GM19452 (cell line): ENCODE measurements around the gene CRTC2.
A peak's percentile ranks its signal among the peaks of the same experiment; 100 is the strongest.

Source experiments
- ATAC-seq: cut with Tn5 transposase; IDR thresholded peaks from one replicate; pipeline ENCODE4 v1.9.1; 2021; ENCODE audit not compliant: unreplicated experiment

The CRTC2 gene

DNA sequence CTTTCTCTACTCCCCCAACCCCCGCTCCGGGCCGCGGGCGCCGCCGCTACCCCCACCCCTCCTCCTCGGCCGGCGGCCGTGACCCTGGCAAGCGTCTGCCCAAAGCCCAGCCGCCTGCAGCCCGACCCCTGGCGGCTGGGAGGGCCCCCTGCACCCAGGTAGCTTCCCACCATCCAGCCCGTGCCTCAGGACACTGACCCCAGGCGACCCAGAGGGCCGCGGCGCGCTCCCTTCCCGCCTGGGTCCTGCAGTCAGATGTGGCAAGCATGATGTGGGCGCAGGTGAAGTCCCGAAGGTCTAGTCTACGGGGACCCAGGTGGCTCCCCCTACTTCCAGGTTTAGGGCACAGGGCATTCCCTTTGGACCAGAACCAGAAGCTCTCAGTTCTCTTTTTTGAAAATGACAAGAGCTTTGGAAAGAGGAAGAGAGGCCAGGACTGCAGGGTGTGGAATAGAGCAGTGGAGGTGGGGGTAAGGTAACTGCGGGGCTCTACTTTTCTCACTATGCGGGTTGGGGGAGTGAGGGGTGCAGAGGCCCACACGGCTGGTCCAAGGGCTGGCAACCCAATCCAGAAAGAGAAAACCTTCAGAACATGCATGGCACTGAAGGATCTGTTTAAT lies 11.7 kb downstream of the CRTC2 start, which contains the start of gene DENND4B:
Gene DENND4B (minus strand): TSS at position 97 of the 620 bp plus-strand sequence. CDS start 2,344 bp downstream, outside the sequence.
- peak; percentile 75 for ATAC-seq

DNA sequence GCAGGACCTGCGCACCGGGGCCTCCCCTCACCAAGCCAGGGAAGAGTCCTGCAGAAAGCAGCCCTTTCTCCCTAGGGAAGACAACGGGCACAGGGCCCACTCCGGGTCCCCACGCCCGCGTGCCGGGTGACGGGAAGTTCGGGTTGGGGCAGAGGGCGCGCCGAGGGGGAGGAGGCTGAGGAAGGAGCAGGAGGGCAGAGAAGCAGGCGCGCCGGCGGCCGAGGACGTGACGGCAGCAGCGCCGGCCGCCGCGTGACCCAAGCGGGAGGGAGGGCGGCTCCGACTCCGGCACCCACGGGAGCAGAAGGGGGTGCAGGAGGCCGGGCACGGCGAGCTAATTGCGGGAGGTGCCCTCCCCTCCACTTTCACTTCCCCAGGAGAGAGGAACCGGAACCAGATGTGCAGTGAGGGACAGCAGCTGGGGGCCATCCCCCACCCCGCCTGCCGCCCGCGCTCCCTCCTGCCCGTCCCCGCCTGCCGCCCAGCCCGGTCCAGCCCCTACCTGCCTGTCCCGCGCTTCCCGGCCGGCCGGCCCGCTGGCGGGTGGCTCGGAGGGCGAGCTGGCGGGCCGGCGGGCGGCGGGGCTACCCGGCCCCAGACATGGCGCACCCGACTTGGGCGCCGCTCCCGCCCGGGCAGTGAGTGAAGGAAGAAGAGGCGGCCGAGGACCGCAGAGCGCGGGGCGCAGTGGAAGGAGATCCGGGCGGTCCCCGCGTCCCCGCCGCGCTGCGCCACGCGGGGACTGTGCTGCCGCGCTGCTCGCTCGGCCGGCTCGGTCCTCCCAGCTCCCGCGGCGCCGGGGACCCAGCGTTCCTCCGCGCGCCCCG lies 12.4 kb downstream of the CRTC2 start:
- ATAC-seq = peak; percentile 66

DNA sequence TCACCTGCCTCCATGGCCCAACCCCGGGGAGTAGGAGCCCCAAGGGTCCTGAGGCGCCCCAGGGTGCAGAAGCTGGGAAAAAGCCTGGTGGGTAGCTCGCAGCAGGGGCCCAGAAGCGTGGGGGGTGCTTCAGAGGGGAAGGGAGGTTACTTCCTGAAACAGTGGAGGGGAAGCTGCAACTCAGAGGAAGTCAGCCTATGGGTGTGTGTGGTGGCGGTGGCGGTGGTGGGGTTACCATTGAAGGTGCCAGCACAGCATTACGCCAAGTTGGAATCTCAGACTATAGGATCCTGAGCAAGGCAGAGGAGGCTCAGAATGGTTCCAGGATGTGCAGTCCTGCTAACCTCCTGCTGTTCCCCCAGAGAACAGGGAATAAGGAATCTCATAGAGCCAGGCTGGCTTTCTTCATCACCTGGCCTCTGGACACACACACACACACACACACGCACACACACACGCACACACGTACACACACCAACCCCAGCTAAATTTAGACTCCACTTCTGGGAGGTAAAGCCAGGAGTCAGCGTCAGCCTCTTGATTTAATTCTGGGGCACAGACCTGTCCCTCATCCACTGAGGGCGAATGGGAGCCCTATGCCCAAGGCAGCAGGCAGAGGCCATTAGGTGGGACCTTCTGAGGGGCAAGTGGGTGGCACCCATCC lies 13.1 kb downstream of the CRTC2 start:
- peak; percentile 4 for ATAC-seq

- no peak for ATAC-seq
These were observed 13.6 kb downstream of the CRTC2 start for GRCh38 chr1:153944827-153945117.

- ATAC-seq = no peak
These were observed 14.2 kb downstream of the CRTC2 start for GRCh38 chr1:153944005-153944826.

DNA sequence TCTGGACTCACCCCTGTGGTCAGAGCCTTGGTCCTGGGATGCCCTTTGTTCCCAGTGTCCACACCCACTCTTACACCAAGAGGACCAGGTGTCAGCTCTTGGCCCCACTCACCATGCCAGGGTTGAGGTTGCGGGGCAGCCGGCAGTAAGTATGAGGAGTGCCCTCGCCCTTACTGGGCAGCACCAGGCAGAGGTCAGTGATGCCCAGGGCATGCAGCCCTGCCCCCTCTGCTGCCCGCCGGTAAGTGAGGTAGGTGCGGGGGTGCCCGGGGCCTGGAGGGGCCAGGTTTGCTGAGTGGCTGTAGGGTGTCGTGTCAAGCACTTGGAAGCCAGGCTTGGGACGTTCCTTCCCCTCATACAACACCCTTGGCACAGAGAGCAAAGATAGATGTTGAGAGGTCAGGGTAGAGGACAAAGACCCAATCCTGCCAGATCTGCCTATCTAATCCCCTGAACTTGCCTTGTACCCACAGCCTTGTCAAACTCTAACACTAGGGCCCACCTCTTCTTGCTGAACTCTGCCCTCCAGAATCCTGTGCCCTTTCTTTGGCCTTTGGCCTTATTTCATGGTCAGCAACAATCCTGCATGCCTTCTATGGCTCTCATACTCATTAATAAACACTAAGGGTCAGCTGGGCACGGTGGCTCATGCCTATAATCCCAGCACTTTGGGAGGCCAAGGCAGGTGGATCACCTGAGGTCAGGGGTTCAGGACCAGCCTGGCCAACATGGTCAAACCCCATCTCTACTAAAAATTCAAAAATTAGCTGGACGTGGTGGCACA lies 15.5 kb downstream of the CRTC2 start:
- ATAC-seq = no peak

GRCh38 chr1:153941826-153942725 lies 16.3 kb downstream of the CRTC2 start:
- no peak for ATAC-seq

GRCh38 chr1:153940756-153941155 lies 17.7 kb downstream of the CRTC2 start:
- no peak for ATAC-seq

GRCh38 chr1:153939476-153939875 lies 18.9 kb downstream of the CRTC2 start:
- ATAC-seq = no peak

DNA sequence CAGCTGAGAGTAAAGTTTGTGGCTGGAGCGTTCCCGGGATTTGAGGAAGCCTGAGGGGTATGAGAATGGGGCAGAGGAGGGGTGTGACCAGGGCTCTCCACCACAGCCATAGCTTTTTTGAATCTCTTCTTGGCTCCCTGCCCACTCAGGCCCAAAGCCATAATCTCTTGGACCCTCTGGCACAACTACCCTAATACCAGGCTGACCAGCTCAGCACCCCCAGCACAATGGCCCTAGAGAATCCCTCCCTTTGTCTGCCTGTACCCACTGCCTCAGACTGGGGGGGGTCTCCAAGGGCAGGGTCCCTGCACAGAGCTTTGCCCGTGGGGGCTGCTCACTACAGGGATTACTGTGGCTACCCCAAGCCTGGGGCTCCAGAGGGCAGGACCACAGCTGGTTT lies 19.4 kb downstream of the CRTC2 start:
- no peak for ATAC-seq

GRCh38 chr1:153937331-153937730 lies 21.1 kb downstream of the CRTC2 start:
- ATAC-seq = no peak

- no peak for ATAC-seq
These were observed 22.2 kb downstream of the CRTC2 start for GRCh38 chr1:153936011-153936802.

DNA sequence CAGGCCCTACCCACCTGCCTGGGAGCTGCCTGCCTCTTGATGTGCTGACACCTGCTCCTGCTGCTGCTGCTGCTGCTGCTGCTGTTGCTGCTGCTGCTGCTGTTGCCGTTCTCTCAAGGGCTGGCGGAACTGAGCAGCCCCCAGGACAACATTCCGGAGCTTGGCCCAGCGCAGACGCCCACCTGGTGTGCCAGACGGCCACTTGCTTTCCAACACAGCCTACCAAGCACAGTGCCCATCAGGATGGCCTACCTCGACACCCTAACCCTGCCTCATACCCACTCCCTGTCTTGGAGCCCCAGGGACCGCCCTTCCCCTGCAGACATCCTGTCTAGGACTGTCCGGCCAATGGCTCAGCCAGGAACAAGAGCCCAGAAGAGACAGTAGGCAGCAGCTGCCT lies 23.7 kb downstream of the CRTC2 start:
- no peak for ATAC-seq

DNA sequence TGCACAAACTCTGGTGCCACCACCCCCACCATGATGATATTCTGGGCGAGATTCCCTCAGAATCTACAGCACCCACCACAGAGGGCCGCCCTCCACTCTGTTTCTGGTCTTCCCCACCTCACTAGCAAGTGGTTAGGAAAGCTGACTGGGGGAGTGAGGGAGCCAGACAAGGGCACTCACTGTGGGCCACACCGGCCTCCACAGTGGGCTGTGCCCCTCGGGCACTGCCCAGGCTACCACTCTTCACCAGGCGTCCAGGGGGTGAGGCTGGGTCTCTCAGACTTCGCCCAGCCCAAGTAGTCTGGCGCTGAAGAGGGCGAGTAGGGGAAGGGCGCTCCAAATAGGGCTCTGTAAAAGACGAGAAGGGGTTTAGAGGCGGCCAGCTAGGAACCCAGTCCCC lies 24.5 kb downstream of the CRTC2 start:
- ATAC-seq = no peak

GRCh38 chr1:153933430-153933829 lies 25.0 kb downstream of the CRTC2 start:
- ATAC-seq = no peak

DNA sequence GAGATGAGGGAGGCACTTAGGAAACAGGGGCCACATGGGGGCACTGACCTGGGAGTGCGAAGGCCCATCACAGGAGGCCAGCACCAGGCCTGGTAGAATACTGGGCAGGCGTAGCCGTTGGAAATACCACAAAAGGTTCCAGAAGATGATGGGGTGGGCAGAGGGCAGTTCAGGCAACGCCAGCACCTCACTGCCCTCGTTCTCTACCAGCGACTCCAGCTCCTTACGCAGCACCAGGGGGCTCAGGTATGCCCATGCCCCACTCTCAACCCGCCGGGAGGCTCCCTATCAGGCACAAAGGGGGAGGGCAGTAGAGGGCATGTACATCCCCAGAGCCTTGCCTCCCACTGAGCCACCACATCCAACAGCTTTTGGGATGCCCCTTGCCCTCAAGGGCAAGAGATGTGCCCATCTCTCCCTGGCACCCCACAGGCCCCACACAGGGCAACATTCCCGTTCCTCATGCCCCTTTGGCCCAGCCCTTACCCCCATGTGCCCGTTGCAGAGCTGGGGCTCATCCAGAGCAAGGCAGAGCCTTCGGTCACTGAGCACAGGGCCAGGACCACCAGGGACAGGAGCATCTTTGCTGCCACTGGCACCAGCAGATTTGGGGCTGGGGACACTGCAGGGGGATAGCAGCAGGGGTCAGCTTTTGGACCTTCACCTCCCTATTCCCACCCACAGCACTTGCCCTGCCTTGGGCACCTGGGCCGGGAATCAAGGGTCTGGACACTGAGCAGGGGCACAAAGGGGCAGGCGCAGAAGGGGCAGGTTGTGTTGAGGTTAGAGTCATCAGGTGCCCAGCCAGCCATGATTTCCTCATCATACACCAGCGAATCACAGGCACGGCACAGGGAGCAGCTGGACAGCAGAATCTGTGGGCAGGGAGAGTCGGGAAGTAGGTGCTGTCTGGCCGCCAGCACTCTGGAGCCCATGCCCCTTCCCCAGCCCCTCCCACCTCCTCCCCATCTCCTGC lies 26.0 kb downstream of the CRTC2 start:
- ATAC-seq = no peak
